CD4-positive, alpha-beta T cell treated with Interferon gamma for 1 hour (primary cell): ENCODE data around the gene XYLT2.
A peak's percentile ranks its signal among the peaks of the same experiment; 100 is the strongest.

Source experiments
- DNase-seq: peaks from one replicate; pipeline ENCODE4 v3.0.0-alpha.2; 2020

The XYLT2 gene

GRCh38 chr17:50365649-50366393, 19.9 kb downstream of the XYLT2 start:
- DNase-seq = no peak

GRCh38 chr17:50367401-50367800, 21.5 kb downstream of the XYLT2 start:
- DNase-seq = no peak

GRCh38 chr17:50370052-50370451, 24.1 kb downstream of the XYLT2 start:
- no peak for DNase-seq

- no peak for DNase-seq
Measured at GRCh38 chr17:50371526-50371925, 25.6 kb downstream of the XYLT2 start.

- no peak for DNase-seq
Measured at GRCh38 chr17:50372222-50372757, 26.4 kb downstream of the XYLT2 start.

GRCh38 chr17:50372758-50373556, 27.0 kb downstream of the XYLT2 start, which contains the start of the genes EME1 and MRPL27:
Gene EME1, plus strand, starts transcription at chr17:50373229. Its CDS starts 1,980 bp downstream, at chr17:50375209.
Gene MRPL27, minus strand, starts transcription at chr17:50373184. Its CDS starts 14 bp downstream, at chr17:50373170.
- DNase-seq = peak; percentile 81

GRCh38 chr17:50373705-50374104, 27.8 kb downstream of the XYLT2 start:
- DNase-seq = no peak

- no peak for DNase-seq
Measured at GRCh38 chr17:50375858-50376538, 30.1 kb downstream of the XYLT2 start.

GRCh38 chr17:50379351-50380132, 33.6 kb downstream of the XYLT2 start:
- no peak for DNase-seq

- no peak for DNase-seq
Measured at GRCh38 chr17:50380369-50381259, 34.7 kb downstream of the XYLT2 start.

GRCh38 chr17:50381260-50381815, 35.4 kb downstream of the XYLT2 start:
- DNase-seq = no peak

- no peak for DNase-seq
Measured at GRCh38 chr17:50381920-50382319, 36.0 kb downstream of the XYLT2 start.

- DNase-seq = no peak
Measured at GRCh38 chr17:50382931-50383330, 37.0 kb downstream of the XYLT2 start.

GRCh38 chr17:50386510-50386909, 40.6 kb downstream of the XYLT2 start:
- DNase-seq = no peak

GRCh38 chr17:50388728-50389127, 42.8 kb downstream of the XYLT2 start:
- no peak for DNase-seq

GRCh38 chr17:50389534-50389933, 43.6 kb downstream of the XYLT2 start:
- no peak for DNase-seq

GRCh38 chr17:50392621-50393020, 46.7 kb downstream of the XYLT2 start:
- no peak for DNase-seq

GRCh38 chr17:50393700-50394099, 47.8 kb downstream of the XYLT2 start:
- DNase-seq = no peak

GRCh38 chr17:50394711-50395110, 48.8 kb downstream of the XYLT2 start:
- no peak for DNase-seq

GRCh38 chr17:50396261-50397110, 50.6 kb downstream of the XYLT2 start:
- no peak for DNase-seq
